GM21723 (cell line): ENCODE data around the gene NEO1.

Experiments
- ATAC-seq: cut with Tn5 transposase; IDR thresholded peaks from one replicate; pipeline ENCODE4 v1.9.1; 2021; ENCODE audit warnings: mild to moderate bottlenecking, moderate library complexity; ENCODE audit not compliant: unreplicated experiment

NEO1 gene

DNA sequence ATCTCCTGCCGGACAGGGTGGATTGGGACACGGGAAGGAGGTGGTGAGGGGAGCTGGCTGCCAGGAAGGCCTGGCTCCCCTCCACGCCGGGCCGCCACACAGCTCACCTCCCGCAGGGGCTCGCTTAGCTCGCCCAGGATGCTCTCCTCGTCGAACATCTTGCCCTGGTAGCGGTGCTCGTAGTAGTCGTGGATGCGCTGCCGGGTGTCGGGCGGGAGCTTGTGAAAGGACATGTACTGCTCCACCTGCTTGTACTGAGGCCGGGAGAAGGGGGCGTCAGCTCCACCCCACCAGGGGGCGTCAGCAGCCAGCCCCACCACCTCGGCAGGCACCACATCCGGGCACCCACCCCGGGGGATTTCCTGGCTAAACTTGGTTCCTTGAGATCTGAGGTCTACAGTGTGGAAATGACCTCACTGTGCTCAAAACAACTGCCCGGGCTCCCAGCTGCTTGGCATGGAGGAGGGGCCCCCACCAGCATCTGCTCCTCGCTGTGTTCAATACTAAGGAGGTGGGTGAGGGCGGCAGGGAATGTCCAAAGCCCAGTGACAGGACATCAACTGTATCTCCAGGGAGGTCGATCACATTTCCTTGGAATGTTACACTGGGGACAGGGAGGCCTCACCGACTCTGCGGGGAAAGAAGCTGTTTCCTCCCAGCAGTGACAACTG lies 273.1 kb downstream of the NEO1 start:
- ATAC-seq, result no peak

DNA sequence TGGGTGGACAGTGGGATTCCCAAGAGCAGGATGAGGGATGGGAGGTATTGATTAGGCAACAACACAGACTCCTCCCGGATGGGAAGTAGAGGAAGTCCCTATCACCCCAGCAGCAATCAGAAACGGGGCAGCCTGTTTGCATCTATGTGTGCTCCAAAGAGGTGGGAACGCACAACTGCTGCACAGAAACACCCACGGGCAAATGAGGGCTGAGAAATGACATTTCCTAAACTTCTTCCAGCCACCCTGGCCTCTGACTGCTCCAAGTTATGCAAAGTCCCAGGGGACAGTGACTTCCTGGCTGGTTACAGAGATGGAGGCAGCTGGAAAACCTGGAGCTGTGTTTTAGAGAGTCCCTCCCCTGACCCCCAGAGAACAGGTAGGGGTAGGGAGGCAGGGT lies 273.9 kb downstream of the NEO1 start:
- no peak for ATAC-seq

DNA sequence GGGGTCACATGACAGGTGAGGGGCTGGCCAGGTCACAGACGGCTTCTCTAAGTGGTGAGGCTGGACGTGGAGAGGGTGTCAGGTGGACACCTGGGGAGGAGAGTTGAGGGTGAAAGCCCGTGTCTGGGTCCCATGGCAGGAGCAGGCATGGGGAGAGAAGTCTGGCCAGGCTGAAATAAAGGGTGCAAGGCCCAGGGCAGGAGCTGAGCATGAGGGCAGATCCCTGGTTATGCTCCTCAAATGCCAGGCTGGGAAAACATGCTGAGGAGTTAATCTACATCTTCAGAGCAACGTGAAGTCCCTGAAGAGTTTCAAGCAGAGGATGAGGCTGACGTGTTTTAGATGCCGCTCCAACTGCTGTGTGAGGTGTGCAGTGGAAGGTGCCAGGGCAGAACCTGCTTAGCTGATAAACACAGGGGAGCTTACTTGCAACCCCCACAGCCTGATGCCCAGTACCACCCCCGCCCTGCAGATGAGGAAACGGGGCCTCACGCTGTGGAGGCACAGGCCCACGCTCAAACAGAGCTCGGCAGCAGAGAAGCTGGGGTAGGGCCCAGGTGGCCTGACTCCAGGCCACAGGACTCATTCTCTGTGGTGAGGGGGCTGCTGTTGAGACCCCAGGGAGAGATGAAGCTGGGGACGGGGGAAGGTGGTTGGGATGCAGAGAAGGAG lies 276.0 kb downstream of the NEO1 start:
- ATAC-seq, result no peak

DNA sequence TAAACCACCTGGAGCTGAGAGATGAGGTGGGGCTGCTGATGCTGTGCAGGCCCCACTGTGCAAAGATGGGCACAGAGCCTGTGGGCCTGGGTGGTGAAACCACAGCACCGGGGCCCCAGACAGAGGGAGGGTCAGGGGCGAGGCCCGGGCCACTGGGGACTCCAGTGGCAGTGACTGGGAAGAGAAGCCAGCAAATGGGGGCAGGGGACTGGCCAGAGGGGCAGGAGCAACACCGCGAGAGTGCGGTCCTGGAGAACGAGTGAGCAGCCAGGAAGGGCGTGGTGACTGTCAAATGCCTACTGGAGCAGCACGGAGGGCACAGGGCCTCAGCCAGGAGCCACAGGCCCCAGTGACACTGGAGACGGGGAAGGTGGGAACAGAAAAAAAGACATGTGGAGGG lies 276.7 kb downstream of the NEO1 start:
- no peak for ATAC-seq

DNA sequence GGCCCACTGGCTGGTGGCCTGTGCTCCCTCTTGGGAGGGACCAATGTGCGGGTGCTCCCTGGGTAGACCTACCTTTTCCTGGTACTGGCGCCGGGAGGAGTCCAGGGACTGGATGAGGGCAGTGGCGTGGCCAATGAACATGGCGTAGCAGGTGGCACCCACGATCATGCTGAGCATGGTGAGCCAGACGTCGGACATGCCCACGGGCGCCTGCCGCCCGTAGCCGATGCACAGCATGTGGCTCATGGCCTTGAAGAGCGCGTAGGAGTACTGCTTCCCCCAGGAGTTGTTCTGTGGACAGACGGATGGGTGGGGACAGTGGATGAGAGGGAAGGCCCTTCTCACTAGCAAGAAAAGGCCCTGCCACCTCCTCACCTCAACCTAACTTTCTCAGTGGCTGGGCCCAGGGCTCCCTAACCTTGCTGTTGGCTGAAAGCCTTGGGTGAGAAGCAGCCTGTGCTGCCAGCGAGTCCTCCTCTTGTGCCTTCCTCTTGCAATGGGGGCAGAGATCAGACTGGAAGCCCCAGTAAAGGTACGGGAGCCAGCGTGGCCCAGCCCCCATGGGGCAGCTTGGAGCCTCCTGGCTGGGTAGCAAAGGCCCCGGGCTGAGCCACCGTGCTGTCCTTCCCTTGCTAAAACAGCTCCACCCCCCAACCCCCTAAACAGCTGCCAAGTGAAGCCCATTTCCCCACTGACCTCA lies 277.4 kb downstream of the NEO1 start:
- ATAC-seq, result no peak

DNA sequence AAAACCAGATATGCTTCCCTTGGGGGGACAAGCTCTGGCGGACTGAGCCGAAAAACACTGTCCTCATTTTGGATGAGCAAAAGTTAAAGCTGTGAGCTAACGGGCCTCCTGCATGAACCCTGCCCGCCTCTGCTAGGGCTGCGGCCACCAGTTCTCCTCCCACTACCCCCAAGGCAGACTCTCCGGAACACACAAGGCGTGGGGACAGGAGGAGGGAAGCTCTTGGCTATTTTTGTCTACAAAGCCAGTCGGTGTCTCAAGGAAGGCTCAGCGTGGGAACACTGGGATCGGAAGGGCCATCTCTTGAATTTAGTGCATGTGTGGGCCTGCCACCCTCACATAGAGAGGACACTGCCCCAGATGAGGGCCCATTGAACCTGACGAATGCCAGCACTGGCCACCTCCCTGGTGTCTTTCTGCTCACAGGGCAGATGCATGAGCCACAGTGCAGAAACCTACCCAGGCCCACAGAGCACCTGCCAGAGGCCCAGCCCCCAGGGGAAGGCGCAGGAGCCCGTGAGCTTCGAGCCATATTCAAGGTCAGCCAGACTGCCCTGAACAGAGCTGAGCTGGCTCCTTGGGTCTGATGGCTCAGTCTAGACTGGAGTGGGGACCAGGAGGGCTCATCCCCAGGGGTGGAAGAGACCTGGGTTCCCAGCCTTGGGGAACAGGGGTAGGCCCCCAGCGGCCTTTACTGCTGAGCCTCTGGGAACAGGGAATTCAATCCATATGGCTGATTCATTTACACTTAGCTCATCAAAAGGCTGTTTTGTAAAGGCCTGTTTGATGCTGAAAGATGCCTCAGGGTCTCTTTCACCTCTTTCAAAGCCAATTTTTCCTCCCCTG lies 278.2 kb downstream of the NEO1 start:
- no peak for ATAC-seq

DNA sequence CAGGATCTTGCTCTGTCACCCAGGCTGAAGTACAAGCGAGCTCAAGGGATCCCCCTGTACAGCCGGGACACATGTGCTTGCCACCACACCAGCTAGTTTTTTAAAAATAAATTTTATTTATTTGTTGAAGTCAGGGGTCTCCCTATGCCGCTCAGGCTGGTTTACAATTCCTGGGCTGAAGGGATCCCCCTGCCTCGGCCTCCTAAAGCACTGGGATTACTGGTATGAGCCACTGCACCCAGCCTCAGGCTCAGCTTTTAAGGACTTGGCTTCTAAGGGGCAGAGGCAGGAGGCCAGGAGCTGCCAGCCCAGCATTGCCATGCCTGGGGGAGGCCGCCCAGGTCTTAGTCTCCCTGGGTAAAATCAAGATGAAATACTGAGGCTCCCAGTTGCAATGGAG lies 279.2 kb downstream of the NEO1 start:
- ATAC-seq, result no peak

DNA sequence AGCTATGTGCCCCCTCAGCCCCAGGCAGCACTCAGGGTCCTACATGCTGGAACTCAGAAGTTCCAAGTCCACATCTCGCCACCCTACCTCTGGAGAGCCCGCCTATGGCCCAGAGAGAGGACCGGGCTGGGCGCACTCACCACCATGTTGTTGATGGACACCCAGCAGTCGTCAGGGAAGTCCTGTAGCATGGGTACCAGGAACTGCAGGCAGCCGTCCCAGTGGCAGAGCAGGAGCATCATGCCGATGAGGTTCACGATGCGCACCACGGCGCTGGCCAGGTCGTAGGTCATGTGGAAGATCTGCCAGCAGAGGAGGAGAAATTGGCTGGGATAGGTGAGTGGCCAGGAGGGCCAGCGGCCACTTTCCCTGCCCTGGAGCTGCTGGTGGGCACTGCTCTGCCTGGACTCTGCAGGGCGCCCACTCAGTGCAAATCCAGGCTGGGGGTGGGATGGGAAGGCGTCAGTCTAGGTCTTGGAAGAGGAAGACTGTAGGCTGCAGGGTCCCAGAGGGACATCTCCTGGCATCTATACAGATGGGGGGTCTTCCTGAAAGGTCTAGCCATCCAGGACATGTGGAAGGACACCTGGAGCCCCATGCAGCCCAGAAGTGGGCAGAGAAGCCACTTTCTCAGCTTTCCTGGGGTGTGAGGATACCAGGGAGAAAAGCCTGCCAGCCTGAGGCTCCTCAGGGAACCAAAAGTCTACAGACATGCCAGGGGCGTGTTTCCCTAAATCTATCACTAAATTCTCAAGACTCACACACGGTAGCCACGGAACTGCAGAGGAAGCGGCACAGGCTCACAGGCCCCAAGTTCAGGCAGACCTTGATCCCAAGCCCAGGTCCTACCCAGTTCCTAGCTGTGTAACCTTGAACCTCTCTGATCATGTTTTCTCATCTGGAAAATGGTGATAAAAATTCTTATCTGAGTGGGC lies 280.0 kb downstream of the NEO1 start:
- ATAC-seq, result no peak

DNA sequence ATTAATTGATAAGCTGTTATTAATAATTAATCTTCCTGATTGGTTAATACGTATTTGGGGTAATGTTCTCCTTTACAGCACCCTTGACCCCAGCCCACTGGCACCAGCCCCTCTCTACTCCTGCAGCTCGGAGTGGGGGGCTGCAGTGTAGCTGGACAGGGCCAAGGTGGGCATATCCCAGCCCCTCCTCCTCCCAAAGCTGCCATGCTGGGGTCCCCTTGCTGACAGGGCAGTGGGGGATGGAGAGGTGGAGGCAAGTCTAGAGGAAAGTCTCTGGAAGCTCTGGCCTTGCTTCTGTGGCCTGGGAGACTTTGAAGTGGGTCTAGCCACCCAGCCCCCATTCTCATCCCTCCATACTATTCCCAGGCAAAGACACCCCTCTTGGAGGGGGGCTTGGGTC lies 280.7 kb downstream of the NEO1 start:
- no peak for ATAC-seq

DNA sequence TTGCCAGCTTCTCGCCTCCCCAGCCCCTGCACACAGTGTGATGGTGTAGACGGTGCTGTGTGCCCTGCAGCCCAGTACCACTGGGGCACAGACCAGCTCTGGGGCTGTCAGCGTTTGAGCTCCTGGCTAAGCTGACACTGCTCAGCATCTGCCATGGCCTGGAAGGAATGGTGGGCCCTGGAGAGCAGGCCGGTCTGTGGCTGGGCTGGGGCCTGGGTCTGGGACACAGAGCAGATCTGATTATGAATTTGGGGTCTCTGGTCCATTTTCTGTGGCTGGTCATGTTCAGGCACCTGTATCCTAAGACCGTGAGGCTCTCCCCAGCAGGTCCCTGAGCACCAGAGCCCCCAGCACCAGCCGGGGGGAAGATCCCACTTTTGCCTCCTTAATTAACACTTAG lies 281.8 kb downstream of the NEO1 start:
- ATAC-seq, result no peak

DNA sequence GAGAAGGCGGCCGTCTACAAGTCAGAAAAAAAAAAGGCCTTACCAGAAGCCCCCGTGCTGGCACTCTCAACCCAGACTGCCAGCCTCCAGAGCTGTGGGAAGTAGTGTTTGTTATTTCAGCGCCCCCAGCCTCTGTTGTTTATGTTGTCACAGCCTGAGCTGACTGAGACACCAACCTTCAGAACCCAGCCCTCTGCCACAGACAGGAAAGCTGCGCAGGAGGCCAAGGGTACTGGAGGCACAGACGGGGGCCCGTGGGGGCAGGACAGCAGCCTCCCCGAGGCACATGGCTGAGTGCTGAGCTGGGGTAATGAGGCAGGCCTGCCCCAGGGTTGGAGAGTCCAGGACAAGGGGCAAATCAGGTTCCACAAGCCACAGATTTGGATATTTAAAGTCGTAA lies 282.8 kb downstream of the NEO1 start:
- no peak for ATAC-seq

DNA sequence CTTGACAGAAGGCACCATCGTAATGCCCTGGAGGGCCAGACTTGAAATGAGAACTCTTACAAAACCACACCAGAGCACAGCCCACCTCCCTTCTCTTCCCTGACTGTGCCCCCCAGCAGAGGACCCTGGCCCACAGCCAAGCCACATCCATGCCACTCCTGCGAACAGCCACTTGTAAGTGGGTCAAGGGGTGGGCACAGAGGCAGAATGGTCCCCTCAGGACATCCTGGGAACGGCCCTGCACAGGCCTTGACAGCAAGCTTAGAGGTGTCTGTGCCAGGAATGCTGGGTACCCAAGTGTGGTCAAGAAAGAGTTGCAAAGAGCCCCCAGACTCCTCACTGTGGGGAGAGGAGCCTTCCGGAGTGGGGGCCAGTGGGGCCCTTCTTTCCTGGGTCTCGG lies 283.2 kb downstream of the NEO1 start:
- no peak for ATAC-seq

DNA sequence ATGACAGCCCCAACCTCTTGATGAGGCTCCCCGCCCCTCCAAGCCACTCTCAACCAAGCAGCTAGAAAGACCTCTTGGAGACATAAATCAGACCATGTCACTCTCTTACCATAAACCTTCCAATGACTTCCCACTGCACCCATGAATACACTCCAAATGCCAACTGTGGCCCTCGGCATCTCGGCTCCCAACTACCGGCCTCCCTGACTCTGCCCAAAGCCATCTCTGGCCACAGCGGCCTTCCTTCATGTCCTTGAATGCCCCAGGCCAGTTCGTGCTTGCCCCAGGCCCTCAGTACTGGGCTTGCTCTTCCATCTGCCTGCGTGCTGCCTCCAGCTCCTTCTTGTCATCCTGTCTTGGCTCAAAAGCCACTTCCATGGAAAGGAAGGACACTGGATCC lies 284.5 kb downstream of the NEO1 start:
- no peak for ATAC-seq

DNA sequence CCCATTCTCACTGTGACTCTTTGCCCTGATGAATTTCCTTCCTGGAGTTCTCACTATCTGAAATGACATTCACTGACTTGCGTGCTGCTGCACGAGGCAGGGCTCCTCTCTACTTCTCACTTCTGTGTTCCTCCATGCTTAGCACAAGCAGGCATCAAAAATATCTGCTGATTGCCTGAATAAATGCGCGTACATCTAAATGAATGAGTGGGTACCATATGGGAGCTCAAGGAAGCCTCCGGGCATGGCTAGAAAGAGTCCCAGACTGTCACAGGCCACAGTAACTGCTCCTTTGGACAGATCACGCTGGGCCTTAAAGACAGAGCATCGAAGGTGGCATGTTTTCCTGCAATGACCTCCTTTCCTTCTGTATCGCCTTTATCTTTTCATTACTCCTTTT lies 284.9 kb downstream of the NEO1 start:
- no peak for ATAC-seq

DNA sequence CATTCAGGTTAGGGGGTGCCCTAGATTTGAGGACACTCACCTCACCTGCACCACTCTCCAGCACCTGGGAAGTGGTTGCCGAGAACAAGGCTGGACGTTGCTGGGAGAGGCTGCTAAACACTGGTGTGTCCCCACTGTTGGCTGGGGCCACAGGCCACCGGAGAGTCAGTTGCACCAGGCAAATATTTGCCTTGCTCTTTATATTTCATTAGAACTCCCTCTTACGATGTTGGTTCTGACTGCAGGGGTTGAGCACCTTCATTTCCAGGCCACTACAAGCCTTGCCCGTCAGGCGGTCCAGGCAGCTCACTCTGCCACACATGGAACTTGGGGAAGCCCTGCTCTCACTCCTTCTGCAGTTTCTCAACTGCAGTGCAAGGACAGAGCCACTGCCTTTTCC lies 285.8 kb downstream of the NEO1 start:
- no peak for ATAC-seq

DNA sequence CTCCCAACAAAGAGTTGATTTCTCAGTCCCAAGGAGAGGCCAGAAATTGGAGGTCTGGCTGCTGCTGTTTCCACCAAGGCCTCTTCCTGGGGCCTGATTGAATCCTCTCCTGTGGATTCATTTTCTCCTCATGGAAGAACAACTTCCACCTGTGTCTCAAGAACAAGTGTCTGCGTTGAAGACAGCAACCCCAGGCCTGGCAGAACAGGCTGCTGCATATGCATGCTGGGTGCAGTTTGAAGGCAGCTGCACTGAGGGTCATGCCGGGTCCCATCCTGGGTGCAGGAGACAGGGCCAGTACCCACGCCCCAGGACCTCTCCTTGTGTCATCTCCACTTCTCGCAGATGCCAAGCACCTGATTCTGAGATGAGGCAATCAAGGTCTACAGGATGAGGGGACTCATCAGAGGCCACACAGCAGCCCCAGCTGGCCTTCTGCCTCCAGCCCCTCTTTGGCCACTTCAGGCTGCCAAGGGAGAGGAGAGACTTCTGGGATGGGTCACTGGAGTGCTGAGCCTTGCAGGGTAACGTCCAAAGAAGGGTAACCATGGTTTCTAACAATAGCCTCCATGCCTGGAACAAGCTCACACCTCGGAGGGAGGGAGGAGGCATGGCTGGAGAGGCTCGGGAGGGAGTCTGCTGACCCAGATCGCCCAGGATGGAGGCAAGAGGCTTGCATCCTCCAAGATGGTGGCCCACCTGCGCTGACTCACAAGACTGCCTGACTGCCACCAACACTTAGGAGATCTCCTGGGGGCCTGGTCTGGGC lies 286.5 kb downstream of the NEO1 start:
- no peak for ATAC-seq

DNA sequence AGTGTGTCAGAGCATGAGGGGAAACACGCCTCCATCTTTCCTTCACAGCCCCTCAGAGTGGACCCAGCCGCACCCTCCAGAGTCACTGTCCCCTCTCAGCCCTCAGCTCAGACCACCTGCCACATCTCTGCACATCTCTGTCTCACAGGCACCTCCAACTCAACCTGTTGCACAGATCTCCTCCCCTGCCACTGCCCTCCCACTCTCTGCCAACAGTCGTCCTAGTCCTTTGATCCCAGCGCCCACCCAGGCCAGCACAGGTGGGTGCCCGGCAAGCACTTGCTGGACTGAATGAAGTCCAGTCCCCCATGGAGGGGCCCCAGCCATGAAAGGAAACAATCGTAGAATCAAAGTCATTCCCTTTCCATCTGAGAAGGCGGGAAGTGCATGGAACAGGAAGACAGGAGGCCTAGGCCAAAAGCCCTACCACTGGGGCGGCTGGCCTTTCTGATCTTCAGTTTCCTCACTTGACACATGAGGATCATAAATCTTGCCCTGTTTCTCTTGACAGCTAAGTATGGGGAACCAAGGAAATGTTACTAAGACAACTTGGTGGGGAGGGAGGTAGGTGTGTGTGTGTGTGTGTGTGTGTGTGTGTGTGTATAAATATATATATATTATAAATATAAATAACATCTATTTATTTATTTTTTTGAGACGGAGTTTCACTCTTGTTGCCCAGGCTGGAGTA lies 288.4 kb downstream of the NEO1 start:
- ATAC-seq, result no peak

DNA sequence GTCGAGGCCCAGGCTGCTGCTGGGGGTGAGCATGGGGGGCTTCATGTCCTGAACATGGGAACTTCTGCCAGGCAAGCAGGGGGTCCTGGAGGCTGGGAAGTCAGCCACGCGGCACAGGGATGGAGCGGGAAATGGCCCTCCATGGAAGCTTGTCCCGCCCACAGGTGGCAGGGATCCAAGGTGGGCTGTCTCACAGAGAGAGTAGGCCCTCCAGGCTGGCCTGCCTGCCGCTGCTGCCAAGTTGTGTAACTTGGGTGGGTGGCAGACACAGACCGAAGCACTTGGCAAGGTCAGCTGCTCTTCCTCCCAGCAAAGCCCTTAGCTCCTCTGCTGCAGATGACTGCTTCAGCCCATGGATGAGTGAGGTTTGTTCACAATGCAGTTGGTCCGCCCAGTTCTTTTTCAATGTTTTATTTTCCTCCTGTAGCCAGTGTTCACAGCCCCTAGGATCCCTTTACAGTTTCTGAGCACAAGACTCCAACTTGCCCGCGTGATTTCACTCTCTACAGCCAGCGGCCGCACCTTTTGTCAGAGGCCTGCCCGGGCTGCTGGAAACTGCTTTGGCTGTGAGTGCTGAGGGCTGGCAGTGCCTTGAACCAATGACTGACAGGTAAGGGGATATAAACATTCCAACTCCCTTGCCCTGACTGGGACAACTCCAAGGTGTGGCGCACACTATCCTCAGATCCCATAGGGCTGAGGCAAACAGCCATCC lies 289.8 kb downstream of the NEO1 start:
- ATAC-seq, result no peak
